GM19351 (cell line): ENCODE results near the gene SPEG.
"Not testable (repeated sequence)": the region's sequence is repeated elsewhere in the genome, so short reads cannot be mapped to it uniquely, and the experiment has no call there.

Source experiments
- ATAC-seq: cut with Tn5 transposase; IDR thresholded peaks from one replicate; pipeline ENCODE4 v1.9.1; 2021; ENCODE audit warnings: mild to moderate bottlenecking, moderate library complexity; ENCODE audit not compliant: unreplicated experiment

The SPEG gene

GRCh38 chr2:219434718-219435525 lies at the start of gene SPEG:
Gene SPEG (plus strand): TSS chr2:219434843. CDS start chr2:219434978, 135 bp downstream.
- no peak for ATAC-seq

- ATAC-seq: no peak
Observed at GRCh38 chr2:219384859-219385258, 49.8 kb upstream of the SPEG start.

GRCh38 chr2:219385958-219386520 lies 48.6 kb upstream of the SPEG start:
- ATAC-seq: no peak

GRCh38 chr2:219386532-219387280 lies 47.9 kb upstream of the SPEG start:
- ATAC-seq: no peak

- ATAC-seq: peak; percentile 55
Observed at GRCh38 chr2:219387306-219388120, 47.1 kb upstream of the SPEG start, which contains the start of gene DNPEP. Gene DNPEP (minus strand): TSS chr2:219387912. CDS start chr2:219387794, 118 bp downstream.

- peak; percentile 74 for ATAC-seq
Observed at GRCh38 chr2:219388121-219388906, 46.3 kb upstream of the SPEG start.

GRCh38 chr2:219388907-219389156 lies 45.8 kb upstream of the SPEG start:
- ATAC-seq: no peak

GRCh38 chr2:219392754-219393153 lies 41.9 kb upstream of the SPEG start:
- no peak for ATAC-seq

GRCh38 chr2:219395056-219395455 lies 39.6 kb upstream of the SPEG start:
- not testable (repeated sequence) for ATAC-seq

GRCh38 chr2:219395609-219396008 lies 39.0 kb upstream of the SPEG start:
- no peak for ATAC-seq

- no peak for ATAC-seq
Observed at GRCh38 chr2:219396863-219397457, 37.7 kb upstream of the SPEG start.

- ATAC-seq: no peak
Observed at GRCh38 chr2:219398721-219399363, 35.8 kb upstream of the SPEG start.

GRCh38 chr2:219399716-219400478 lies 34.7 kb upstream of the SPEG start:
- ATAC-seq: no peak

GRCh38 chr2:219400562-219400961 lies 34.1 kb upstream of the SPEG start:
- ATAC-seq: no peak

- no peak for ATAC-seq
Observed at GRCh38 chr2:219401606-219402005, 33.0 kb upstream of the SPEG start.

GRCh38 chr2:219402665-219403515 lies 31.8 kb upstream of the SPEG start:
- ATAC-seq: peak; percentile 93

GRCh38 chr2:219403861-219404260 lies 30.8 kb upstream of the SPEG start:
- ATAC-seq: no peak
